ENCODE data around the gene SLC6A7.

GRCh38 chr5:150227036-150227435 is 37.2 kb downstream of the SLC6A7 start:
- TF ChIP-seq TCF7L2 (IDR thresholded peaks at IDR 0.05; ENCODE audit: borderline replicate concordance, low read depth, low read length), result no peak
- TF ChIP-seq, protein P1, sequence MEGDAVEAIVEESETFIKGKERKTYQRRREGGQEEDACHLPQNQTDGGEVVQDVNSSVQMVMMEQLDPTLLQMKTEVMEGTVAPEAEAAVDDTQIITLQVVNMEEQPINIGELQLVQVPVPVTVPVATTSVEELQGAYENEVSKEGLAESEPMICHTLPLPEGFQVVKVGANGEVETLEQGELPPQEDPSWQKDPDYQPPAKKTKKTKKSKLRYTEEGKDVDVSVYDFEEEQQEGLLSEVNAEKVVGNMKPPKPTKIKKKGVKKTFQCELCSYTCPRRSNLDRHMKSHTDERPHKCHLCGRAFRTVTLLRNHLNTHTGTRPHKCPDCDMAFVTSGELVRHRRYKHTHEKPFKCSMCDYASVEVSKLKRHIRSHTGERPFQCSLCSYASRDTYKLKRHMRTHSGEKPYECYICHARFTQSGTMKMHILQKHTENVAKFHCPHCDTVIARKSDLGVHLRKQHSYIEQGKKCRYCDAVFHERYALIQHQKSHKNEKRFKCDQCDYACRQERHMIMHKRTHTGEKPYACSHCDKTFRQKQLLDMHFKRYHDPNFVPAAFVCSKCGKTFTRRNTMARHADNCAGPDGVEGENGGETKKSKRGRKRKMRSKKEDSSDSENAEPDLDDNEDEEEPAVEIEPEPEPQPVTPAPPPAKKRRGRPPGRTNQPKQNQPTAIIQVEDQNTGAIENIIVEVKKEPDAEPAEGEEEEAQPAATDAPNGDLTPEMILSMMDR (tag by site-specific recombination; IDR thresholded peaks at IDR 0.05), result no peak
- TF ChIP-seq, protein P2, sequence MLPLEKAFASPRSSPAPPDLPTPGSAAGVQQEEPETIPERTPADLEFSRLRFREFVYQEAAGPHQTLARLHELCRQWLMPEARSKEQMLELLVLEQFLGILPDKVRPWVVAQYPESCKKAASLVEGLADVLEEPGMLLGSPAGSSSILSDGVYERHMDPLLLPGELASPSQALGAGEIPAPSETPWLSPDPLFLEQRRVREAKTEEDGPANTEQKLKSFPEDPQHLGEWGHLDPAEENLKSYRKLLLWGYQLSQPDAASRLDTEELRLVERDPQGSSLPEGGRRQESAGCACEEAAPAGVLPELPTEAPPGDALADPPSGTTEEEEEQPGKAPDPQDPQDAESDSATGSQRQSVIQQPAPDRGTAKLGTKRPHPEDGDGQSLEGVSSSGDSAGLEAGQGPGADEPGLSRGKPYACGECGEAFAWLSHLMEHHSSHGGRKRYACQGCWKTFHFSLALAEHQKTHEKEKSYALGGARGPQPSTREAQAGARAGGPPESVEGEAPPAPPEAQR (tag by site-specific recombination; IDR thresholded peaks at IDR 0.05), result no peak
- TF ChIP-seq HOXA7 (CRISPR knock-in tag; IDR thresholded peaks at IDR 0.05; ENCODE audit: borderline replicate concordance), result no peak
- no peak for TF ChIP-seq SP3 (tag by site-specific recombination; IDR thresholded peaks at IDR 0.05)
- TF ChIP-seq ZNF274 (IDR thresholded peaks at IDR 0.05; ENCODE audit: low read length), result no peak
- TF ChIP-seq ZNF274 (tag by site-specific recombination; IDR thresholded peaks at IDR 0.05; ENCODE audit: borderline replicate concordance), result no peak
- no peak for TF ChIP-seq ZNF132 (tag by site-specific recombination; IDR thresholded peaks at IDR 0.05; ENCODE audit: borderline replicate concordance)
- TF ChIP-seq ZNF544 (tag by site-specific recombination; IDR thresholded peaks at IDR 0.05), result no peak
- TF ChIP-seq REST (tag by site-specific recombination; IDR thresholded peaks at IDR 0.05), result no peak
- TF ChIP-seq, protein P3, sequence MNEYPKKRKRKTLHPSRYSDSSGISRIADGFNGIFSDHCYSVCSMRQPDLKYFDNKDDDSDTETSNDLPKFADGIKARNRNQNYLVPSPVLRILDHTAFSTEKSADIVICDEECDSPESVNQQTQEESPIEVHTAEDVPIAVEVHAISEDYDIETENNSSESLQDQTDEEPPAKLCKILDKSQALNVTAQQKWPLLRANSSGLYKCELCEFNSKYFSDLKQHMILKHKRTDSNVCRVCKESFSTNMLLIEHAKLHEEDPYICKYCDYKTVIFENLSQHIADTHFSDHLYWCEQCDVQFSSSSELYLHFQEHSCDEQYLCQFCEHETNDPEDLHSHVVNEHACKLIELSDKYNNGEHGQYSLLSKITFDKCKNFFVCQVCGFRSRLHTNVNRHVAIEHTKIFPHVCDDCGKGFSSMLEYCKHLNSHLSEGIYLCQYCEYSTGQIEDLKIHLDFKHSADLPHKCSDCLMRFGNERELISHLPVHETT (tag by site-specific recombination; IDR thresholded peaks at IDR 0.05), result no peak
- TF ChIP-seq ZNF548 (tag by site-specific recombination; IDR thresholded peaks at IDR 0.05), result no peak

Data from HEK293 (cell line).